SK-N-SH (cell line): ENCODE results near the gene KDELR1. TPM values are rescaled to one million over a fixed set of nuclear protein-coding genes. Genes with fewer than 3 reads are reported as not detected.
A peak's percentile ranks its signal among the peaks of the same experiment; 100 is the strongest.

Experiments used
- CTCF ChIA-PET: fragments of 300-600, 350-600 bp; formaldehyde crosslinking; extraction: SDS; loops from one replicate; lab custom pipeline; 2021; lab: Yijun Ruan, JAX
- POLR2A ChIA-PET: fragments of 350-600 bp; sonication (Branson Sonifier 250); formaldehyde crosslinking; extraction: SDS; loops from one replicate; lab custom pipeline; 2020; ENCODE audit warnings: antibody characterized with exemption, inconsistent platforms; lab: Yijun Ruan, JAX
- DNase-seq: peaks from one replicate; pipeline ENCODE4 v3.0.0; 2012
- H2AFZ ChIP-seq: fragments of 200-600 bp; sonication (generic); 2 replicates; pipeline ENCODE4 v1.8.1; 2016; ENCODE audit warnings: antibody characterized with exemption, mild to moderate bottlenecking, low read depth
- H3F3A ChIP-seq: fragments of 200-600 bp; sonication (generic); replicated peaks from 2 replicates; pipeline ENCODE3; 2016; ENCODE audit warnings: antibody characterized with exemption, mild to moderate bottlenecking; ENCODE audit not compliant: insufficient read depth
- H3K27ac ChIP-seq, 2 experiments: fragments of 200-500 bp in 1 of 2; fragments of 200-600 bp in 1 of 2; sonication (Bioruptor generic) in 1 of 2; sonication (generic), shearing (Covaris generic) in 1 of 2; 2 replicates each; pipeline versions ENCODE4 v1.5.1 to v1.6.1; 2014 to 2016; ENCODE audit warnings: low read depth in 2 of 2, inconsistent platforms in 1 of 2, low read length in 1 of 2, mild to moderate bottlenecking in 1 of 2, mixed read lengths in 1 of 2
- H3K27me3 ChIP-seq: fragments of 200-600 bp; sonication (generic), shearing (Covaris generic); 2 replicates; pipeline ENCODE4 v1.6.1; 2016; ENCODE audit warnings: mixed run types; ENCODE audit not compliant: insufficient read depth
- H3K36me3 ChIP-seq, 2 experiments: fragments of 200-500 bp in 1 of 2; fragments of 200-600 bp in 1 of 2; sonication (Bioruptor generic) in 1 of 2; sonication (generic) in 1 of 2; replicated peaks in 1 of 2; 2 replicates each; pipeline versions ENCODE3 to v1.5.1; 2014 to 2016; ENCODE audit warnings: low read length in 1 of 2, mild to moderate bottlenecking in 1 of 2; ENCODE audit not compliant: insufficient read depth in 2 of 2, control insufficient read depth in 1 of 2
- H3K4me1 ChIP-seq, 2 experiments: fragments of 200-500 bp in 1 of 2; fragments of 200-600 bp in 1 of 2; sonication (Bioruptor generic) in 1 of 2; sonication (generic), shearing (Covaris generic) in 1 of 2; 2 replicates each; pipeline versions ENCODE4 v1.5.1 to v1.6.1; 2014 to 2016; ENCODE audit warnings: low read depth in 1 of 2, low read length in 1 of 2, mixed run types in 1 of 2; ENCODE audit not compliant: insufficient read depth in 2 of 2, control insufficient read depth in 1 of 2
- H3K4me2 ChIP-seq: fragments of 200-600 bp; sonication (generic), shearing (Covaris generic); 2 replicates; pipeline ENCODE4 v1.6.1; 2017; ENCODE audit warnings: mixed run types
- H3K4me3 ChIP-seq, 2 experiments: fragments of 200-500 bp in 1 of 2; fragments of 200-600 bp in 1 of 2; sonication (Bioruptor generic) in 1 of 2; sonication (generic), shearing (Covaris generic) in 1 of 2; 2 replicates each; pipeline versions ENCODE4 v1.5.1 to v1.8.1; 2014 to 2016; ENCODE audit warnings: low read depth in 2 of 2, inconsistent platforms in 1 of 2, low read length in 1 of 2, mild to moderate bottlenecking in 1 of 2, mixed read lengths in 1 of 2, moderate library complexity in 1 of 2
- H3K79me2 ChIP-seq: fragments of 200-600 bp; sonication (generic); 2 replicates; pipeline ENCODE4 v1.8.1; 2017; ENCODE audit warnings: mild to moderate bottlenecking; ENCODE audit not compliant: insufficient read depth
- H3K9ac ChIP-seq: fragments of 200-600 bp; sonication (generic); 2 replicates; pipeline ENCODE4 v1.6.1; 2017; ENCODE audit warnings: mixed run types
- H3K9me2 ChIP-seq: fragments of 200-600 bp; sonication (generic); 2 replicates; pipeline ENCODE4 v1.6.1; 2017; ENCODE audit warnings: mixed run types
- H3K9me3 ChIP-seq: fragments of 200-600 bp; sonication (generic); 2 replicates; pipeline ENCODE4 v1.6.1; 2017; ENCODE audit warnings: mixed run types, mild to moderate bottlenecking, moderate library complexity
- H4K20me1 ChIP-seq: fragments of 200-600 bp; sonication (generic); 2 replicates; pipeline ENCODE4 v1.6.1; 2017; ENCODE audit warnings: mild to moderate bottlenecking, mixed run types; ENCODE audit not compliant: insufficient read depth
- ELF1 ChIP-seq: IDR thresholded peaks from 2 replicates; pipeline ENCODE4 v1.4.0; 2012
- FOSL2 ChIP-seq: IDR thresholded peaks from 2 replicates; pipeline ENCODE4 v1.4.0; 2012; ENCODE audit warnings: low read depth, mild to moderate bottlenecking, moderate library complexity, borderline replicate concordance
- GABPA ChIP-seq: IDR thresholded peaks from 2 replicates; pipeline ENCODE4 v1.4.0; 2012; ENCODE audit warnings: low read depth, mild to moderate bottlenecking
- GATA2 ChIP-seq: sonication (generic); formaldehyde crosslinking; IDR thresholded peaks from 2 replicates; pipeline ENCODE4 v1.5.0; 2020; ENCODE audit warnings: mild to moderate bottlenecking, missing genetic modification reagents
- IRF3 ChIP-seq: fragments of 150-350 bp; IDR thresholded peaks from 2 replicates; pipeline ENCODE4 v1.6.1; 2016; ENCODE audit warnings: mild to moderate bottlenecking, low read depth, low read length
- JUND ChIP-seq: IDR thresholded peaks from 2 replicates; pipeline ENCODE4 v1.4.0; 2012
- MAX ChIP-seq: IDR thresholded peaks from 2 replicates; pipeline ENCODE4 v1.4.0; 2012; ENCODE audit warnings: low read depth
- MEF2A ChIP-seq: IDR thresholded peaks from 2 replicates; pipeline ENCODE4 v1.4.0; 2012; ENCODE audit warnings: low read depth, borderline replicate concordance
- POLR2AphosphoS5 ChIP-seq: IDR thresholded peaks from 2 replicates; pipeline ENCODE4 v1.6.1; 2012; ENCODE audit warnings: low read depth, low read length
- RCOR1 ChIP-seq: fragments of 150-350 bp; IDR thresholded peaks from 2 replicates; pipeline ENCODE4 v1.6.1; 2017; ENCODE audit warnings: antibody characterized with exemption, low read length
- REST ChIP-seq: IDR thresholded peaks from 2 replicates; pipeline ENCODE4 v1.6.1; 2012; ENCODE audit warnings: mild to moderate bottlenecking, low read depth, low read length, moderate library complexity
- RFX5 ChIP-seq: IDR thresholded peaks from 2 replicates; pipeline ENCODE4 v1.6.1; 2012; ENCODE audit warnings: mild to moderate bottlenecking, improper control_type of control experiment, low read length
- RXRA ChIP-seq: IDR thresholded peaks from 2 replicates; pipeline ENCODE4 v1.4.0; 2012; ENCODE audit warnings: low read depth, mild to moderate bottlenecking, borderline replicate concordance
- SIN3A ChIP-seq: IDR thresholded peaks from 2 replicates; pipeline ENCODE4 v1.6.1; 2012; ENCODE audit warnings: low read depth, mild to moderate bottlenecking, low read length, moderate library complexity, borderline replicate concordance
- TAF1 ChIP-seq: IDR thresholded peaks from 2 replicates; pipeline ENCODE4 v1.6.1; 2012; ENCODE audit warnings: low read depth, mild to moderate bottlenecking, low read length, moderate library complexity, borderline replicate concordance
- WGBS: methylation state at CpG from one replicate; pipeline ENCODE4 v1.1.6; 2017; ENCODE audit warnings: low lambda C conversion rate; 5-methylcytosine and 5-hydroxymethylcytosine counted together
- polyA plus RNA-seq, 3 experiments: library from polyadenylated mRNA; depleted of rRNA; stranded (reverse); fragments of >200 nt; gene quantifications; 2 replicates each; pipeline ENCODE4 v1.2.3, GENCODE V29; 2012
- TF ChIP-seq, protein P1 (sequence below): IDR thresholded peaks from 2 replicates; pipeline ENCODE4 v1.4.0; 2012; ENCODE audit warnings: low read depth, borderline replicate concordance
- TF ChIP-seq, protein P2 (sequence below): fragments of 150-350 bp; IDR thresholded peaks from 2 replicates; pipeline ENCODE4 v1.6.1; 2017; ENCODE audit warnings: antibody characterized with exemption, low read length, low read depth, borderline replicate concordance

KDELR1 gene
- polyA plus RNA-seq, 1 of the 3 experiments (the other 2 are of a cell fraction): 138 TPM

- CTCF ChIA-PET: interaction anchor here (0.9 kb wide), 1 partner anchor 9 kb away, joined by 3 read pairs; no protein-coding TSS in a partner anchor
These were observed 24.5 kb upstream of the KDELR1 start for GRCh38 chr19:48415806-48416221.

GRCh38 chr19:48415395-48415794, 24.0 kb upstream of the KDELR1 start:
- 87% methylated on average over 14 of the region's 14 CpGs for WGBS
- no peak overlapping the region for H3K4me2 ChIP-seq
- no peak overlapping the region for H3K9ac ChIP-seq
- no peak for TF ChIP-seq MAX
- TF ChIP-seq TAF1: no peak
- TF ChIP-seq, protein P1, sequence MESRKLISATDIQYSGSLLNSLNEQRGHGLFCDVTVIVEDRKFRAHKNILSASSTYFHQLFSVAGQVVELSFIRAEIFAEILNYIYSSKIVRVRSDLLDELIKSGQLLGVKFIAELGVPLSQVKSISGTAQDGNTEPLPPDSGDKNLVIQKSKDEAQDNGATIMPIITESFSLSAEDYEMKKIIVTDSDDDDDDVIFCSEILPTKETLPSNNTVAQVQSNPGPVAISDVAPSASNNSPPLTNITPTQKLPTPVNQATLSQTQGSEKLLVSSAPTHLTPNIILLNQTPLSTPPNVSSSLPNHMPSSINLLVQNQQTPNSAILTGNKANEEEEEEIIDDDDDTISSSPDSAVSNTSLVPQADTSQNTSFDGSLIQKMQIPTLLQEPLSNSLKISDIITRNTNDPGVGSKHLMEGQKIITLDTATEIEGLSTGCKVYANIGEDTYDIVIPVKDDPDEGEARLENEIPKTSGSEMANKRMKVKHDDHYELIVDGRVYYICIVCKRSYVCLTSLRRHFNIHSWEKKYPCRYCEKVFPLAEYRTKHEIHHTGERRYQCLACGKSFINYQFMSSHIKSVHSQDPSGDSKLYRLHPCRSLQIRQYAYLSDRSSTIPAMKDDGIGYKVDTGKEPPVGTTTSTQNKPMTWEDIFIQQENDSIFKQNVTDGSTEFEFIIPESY: no peak
- TF ChIP-seq ELF1: no peak
- no peak for TF ChIP-seq REST
- no peak for TF ChIP-seq POLR2AphosphoS5
- TF ChIP-seq RFX5: no peak
- no peak for TF ChIP-seq GATA2 (CRISPR knock-in tag)
- no peak for TF ChIP-seq FOSL2
- TF ChIP-seq, protein P2, sequence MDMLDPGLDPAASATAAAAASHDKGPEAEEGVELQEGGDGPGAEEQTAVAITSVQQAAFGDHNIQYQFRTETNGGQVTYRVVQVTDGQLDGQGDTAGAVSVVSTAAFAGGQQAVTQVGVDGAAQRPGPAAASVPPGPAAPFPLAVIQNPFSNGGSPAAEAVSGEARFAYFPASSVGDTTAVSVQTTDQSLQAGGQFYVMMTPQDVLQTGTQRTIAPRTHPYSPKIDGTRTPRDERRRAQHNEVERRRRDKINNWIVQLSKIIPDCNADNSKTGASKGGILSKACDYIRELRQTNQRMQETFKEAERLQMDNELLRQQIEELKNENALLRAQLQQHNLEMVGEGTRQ: no peak
- no peak for TF ChIP-seq GABPA
- TF ChIP-seq JUND: no peak
- TF ChIP-seq RCOR1: no peak
- no peak for TF ChIP-seq MEF2A
- TF ChIP-seq SIN3A: no peak
- no peak for TF ChIP-seq RXRA
- TF ChIP-seq IRF3: no peak
- H3K79me2 ChIP-seq: no peaks in the 10 kb centered on the region
- H2AFZ ChIP-seq: no peak overlapping the region
- POLR2A ChIA-PET: no interaction called here
- no peaks in the 10 kb centered on the region; a peak in 1 of 4 replicates for H3K4me1 ChIP-seq
- no peak overlapping the region for H3K27ac ChIP-seq
- no peaks in the 10 kb centered on the region for H3F3A ChIP-seq
- H3K27me3 ChIP-seq: no peaks in the 10 kb centered on the region
- H3K4me3 ChIP-seq: no peak overlapping the region
- no peaks in the 10 kb centered on the region for H3K9me2 ChIP-seq
- H3K36me3 ChIP-seq: no peaks in the 10 kb centered on the region
- CTCF ChIA-PET: interaction anchor here (0.9 to 1.8 kb wide), 2 partner anchors 8 to 168 kb away, joined by 3 read pairs; no protein-coding TSS in a partner anchor
- peak; percentile 82 for DNase-seq
- no peaks in the 10 kb centered on the region for H3K9me3 ChIP-seq
- no peaks in the 10 kb centered on the region for H4K20me1 ChIP-seq

More at GRCh38 chr19:48415806-48416221, 24.5 kb upstream of the KDELR1 start:
- H3K4me2 ChIP-seq: no peak overlapping the region
- no peaks in the 10 kb centered on the region for H3K79me2 ChIP-seq
- no peaks in the 10 kb centered on the region for H3K36me3 ChIP-seq
- POLR2A ChIA-PET: no interaction called here
- H3K9ac ChIP-seq: no peak overlapping the region
- H2AFZ ChIP-seq: no peak overlapping the region
- no peaks in the 10 kb centered on the region for H3K9me2 ChIP-seq
- no peaks in the 10 kb centered on the region for H3K9me3 ChIP-seq
- 93% methylated on average over 30 of the region's 30 CpGs for WGBS
- TF ChIP-seq POLR2AphosphoS5: no peak
- no peak overlapping the region for H3K27ac ChIP-seq
- no peaks in the 10 kb centered on the region for H3K27me3 ChIP-seq
- no peaks in the 10 kb centered on the region for H4K20me1 ChIP-seq
- no peaks in the 10 kb centered on the region for H3F3A ChIP-seq
- H3K4me1 ChIP-seq: no peaks in the 10 kb centered on the region; a peak in 1 of 4 replicates
- H3K4me3 ChIP-seq: no peak overlapping the region
- no peak for DNase-seq
